GM19351 (cell line): Measurements from ENCODE around the gene FGA.

Source experiments
- ATAC-seq: cut with Tn5 transposase; IDR thresholded peaks from one replicate; pipeline ENCODE4 v1.9.1; 2021; ENCODE audit warnings: mild to moderate bottlenecking, moderate library complexity; ENCODE audit not compliant: unreplicated experiment

FGA gene

GRCh38 chr4:154583677-154584076 lies 6.9 kb downstream of the FGA start:
- no peak for ATAC-seq

- no peak for ATAC-seq
Measured at GRCh38 chr4:154583230-154583629, 7.3 kb downstream of the FGA start.

- ATAC-seq, result no peak
Measured at GRCh38 chr4:154582723-154583122, 7.8 kb downstream of the FGA start.

GRCh38 chr4:154579927-154580326 lies 10.6 kb downstream of the FGA start:
- ATAC-seq, result no peak

- no peak for ATAC-seq
Measured at GRCh38 chr4:154578919-154579318, 11.6 kb downstream of the FGA start.

GRCh38 chr4:154577324-154577723 lies 13.2 kb downstream of the FGA start:
- no peak for ATAC-seq

- no peak for ATAC-seq
Measured at GRCh38 chr4:154574311-154574710, 16.2 kb downstream of the FGA start.

GRCh38 chr4:154573190-154573870 lies 17.2 kb downstream of the FGA start:
- ATAC-seq, result no peak

- no peak for ATAC-seq
Measured at GRCh38 chr4:154569584-154569983, 21.0 kb downstream of the FGA start.

- no peak for ATAC-seq
Measured at GRCh38 chr4:154569028-154569427, 21.5 kb downstream of the FGA start.

GRCh38 chr4:154566639-154567204 lies 23.8 kb downstream of the FGA start:
- ATAC-seq, result no peak

GRCh38 chr4:154565704-154566103 lies 24.8 kb downstream of the FGA start:
- no peak for ATAC-seq

GRCh38 chr4:154564311-154564710 lies 26.2 kb downstream of the FGA start:
- ATAC-seq, result no peak

GRCh38 chr4:154562697-154563254 lies 27.8 kb downstream of the FGA start, which contains the start of gene FGB:
FGB (plus strand) TSS chr4:154563011; CDS start chr4:154563019, 8 bp downstream.
- no peak for ATAC-seq

GRCh38 chr4:154560824-154561231 lies 29.7 kb downstream of the FGA start:
- ATAC-seq, result no peak

GRCh38 chr4:154560419-154560801 lies 30.1 kb downstream of the FGA start:
- no peak for ATAC-seq

- peak; percentile 95 for ATAC-seq
Measured at GRCh38 chr4:154559494-154560418, 30.8 kb downstream of the FGA start.

- ATAC-seq, result peak; percentile 11
Measured at GRCh38 chr4:154559141-154559493, 31.4 kb downstream of the FGA start.

- peak; percentile 58 for ATAC-seq
Measured at GRCh38 chr4:154551872-154552686, 38.5 kb downstream of the FGA start.

GRCh38 chr4:154549894-154550790 lies 40.4 kb downstream of the FGA start, which contains the start of gene PLRG1:
PLRG1 (minus strand) TSS chr4:154550400; CDS start chr4:154550308, 92 bp downstream.
- ATAC-seq, result peak; percentile 97
